Peyer's patch (tissue), 4 donors: ENCODE data around the gene DACH1. TPM values are rescaled to one million over a fixed set of nuclear protein-coding genes. Genes with fewer than 3 reads are reported as not detected.

Experiments
- DNase-seq, 3 donors: peaks; one replicate each; pipeline ENCODE4 v3.0.0-alpha.2; 2017 to 2019
- H3K27ac ChIP-seq, 4 donors: fragments of 200-600 bp; sonication (generic); one replicate each; pipeline ENCODE4 v1.5.1; 2016 to 2019
- H3K27me3 ChIP-seq, 2 donors: fragments of 200-600 bp; sonication (generic); one replicate each; pipeline ENCODE4 v1.5.1; 2019
- H3K36me3 ChIP-seq, 3 donors: fragments of 200-600 bp; sonication (generic); one replicate each; pipeline ENCODE4 v1.5.1; 2016 to 2019
- H3K4me1 ChIP-seq, 4 donors: fragments of 200-600 bp; sonication (generic); one replicate each; pipeline ENCODE4 v1.5.1; 2016 to 2019
- H3K4me3 ChIP-seq, 4 donors: fragments of 200-600 bp; sonication (generic); 1 replicate in 3 of 4; 2 replicates in 1 of 4; pipeline ENCODE4 v1.5.1; 2016 to 2019; ENCODE audit warnings: mild to moderate bottlenecking in 1 of 4
- H3K9me3 ChIP-seq, 4 donors: fragments of 200-600 bp; sonication (generic); one replicate each; pipeline ENCODE4 v1.5.1; 2016 to 2019; ENCODE audit warnings: mild to moderate bottlenecking in 1 of 4
- POLR2A ChIP-seq, 2 donors: fragments of 450-650 bp; IDR thresholded peaks; one replicate each; pipeline ENCODE4 v1.5.1; 2017; ENCODE audit warnings: antibody characterized with exemption in 2 of 2, mild to moderate bottlenecking in 2 of 2, moderate library complexity in 2 of 2
- total RNA-seq, 4 donors: library from RNA; depleted of rRNA; stranded (reverse); fragments of >200 nt; gene quantifications; one replicate each; pipeline ENCODE4 v1.1.0, GENCODE V29; 2016
- TF ChIP-seq, protein P1 (sequence below), 6 experiments: fragments of 450-650 bp in 4 of 6; fragments of 200-600 bp in 2 of 6; sonication (generic) in 1 of 6; IDR thresholded peaks; one replicate each; pipeline ENCODE4 v1.5.1; 2017 to 2019; ENCODE audit warnings: antibody characterized with exemption in 6 of 6, mild to moderate bottlenecking in 3 of 6, moderate library complexity in 1 of 6

The DACH1 gene
- total RNA-seq, 4 donors from 2014 or later, result 15.2 to 63.5 (median 24.4) TPM

DNA sequence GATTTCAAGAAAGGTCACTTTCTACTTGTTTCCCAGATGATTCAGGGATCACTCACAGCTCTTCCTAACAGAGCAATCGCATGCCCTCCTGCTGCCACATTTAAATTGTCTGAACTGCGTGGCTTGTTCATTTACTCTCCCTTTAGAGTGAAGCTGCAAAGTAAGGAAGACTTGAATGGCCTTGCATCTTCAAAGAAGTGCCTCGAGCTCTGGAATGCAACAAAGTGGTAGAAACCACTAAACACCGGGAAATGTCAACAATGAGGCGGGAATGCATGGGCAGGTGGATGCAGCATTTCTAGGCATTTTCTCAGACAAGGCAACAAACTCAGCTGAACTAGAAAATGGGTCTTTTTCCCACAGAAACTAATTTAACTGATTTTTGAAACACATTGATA, 10.3 kb upstream of the DACH1 start:
- no peak for DNase-seq
- Histone ChIP-seq H3K4me1 (peaks cover 0 to 5% (median 0%) of the 10 kb centered on the region in 4 donors), H3K27me3 (no peaks in the 10 kb centered on the region), H3K4me3 (no peak overlapping the region), H3K27ac (no peak overlapping the region), H3K9me3 (no peaks in the 10 kb centered on the region), H3K36me3 (no peaks in the 10 kb centered on the region)
- TF ChIP-seq, protein P1, sequence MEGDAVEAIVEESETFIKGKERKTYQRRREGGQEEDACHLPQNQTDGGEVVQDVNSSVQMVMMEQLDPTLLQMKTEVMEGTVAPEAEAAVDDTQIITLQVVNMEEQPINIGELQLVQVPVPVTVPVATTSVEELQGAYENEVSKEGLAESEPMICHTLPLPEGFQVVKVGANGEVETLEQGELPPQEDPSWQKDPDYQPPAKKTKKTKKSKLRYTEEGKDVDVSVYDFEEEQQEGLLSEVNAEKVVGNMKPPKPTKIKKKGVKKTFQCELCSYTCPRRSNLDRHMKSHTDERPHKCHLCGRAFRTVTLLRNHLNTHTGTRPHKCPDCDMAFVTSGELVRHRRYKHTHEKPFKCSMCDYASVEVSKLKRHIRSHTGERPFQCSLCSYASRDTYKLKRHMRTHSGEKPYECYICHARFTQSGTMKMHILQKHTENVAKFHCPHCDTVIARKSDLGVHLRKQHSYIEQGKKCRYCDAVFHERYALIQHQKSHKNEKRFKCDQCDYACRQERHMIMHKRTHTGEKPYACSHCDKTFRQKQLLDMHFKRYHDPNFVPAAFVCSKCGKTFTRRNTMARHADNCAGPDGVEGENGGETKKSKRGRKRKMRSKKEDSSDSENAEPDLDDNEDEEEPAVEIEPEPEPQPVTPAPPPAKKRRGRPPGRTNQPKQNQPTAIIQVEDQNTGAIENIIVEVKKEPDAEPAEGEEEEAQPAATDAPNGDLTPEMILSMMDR (IDR thresholded peaks at IDR 0.05), result no peak
- TF ChIP-seq POLR2A (IDR thresholded peaks at IDR 0.05), result no peak

DNA sequence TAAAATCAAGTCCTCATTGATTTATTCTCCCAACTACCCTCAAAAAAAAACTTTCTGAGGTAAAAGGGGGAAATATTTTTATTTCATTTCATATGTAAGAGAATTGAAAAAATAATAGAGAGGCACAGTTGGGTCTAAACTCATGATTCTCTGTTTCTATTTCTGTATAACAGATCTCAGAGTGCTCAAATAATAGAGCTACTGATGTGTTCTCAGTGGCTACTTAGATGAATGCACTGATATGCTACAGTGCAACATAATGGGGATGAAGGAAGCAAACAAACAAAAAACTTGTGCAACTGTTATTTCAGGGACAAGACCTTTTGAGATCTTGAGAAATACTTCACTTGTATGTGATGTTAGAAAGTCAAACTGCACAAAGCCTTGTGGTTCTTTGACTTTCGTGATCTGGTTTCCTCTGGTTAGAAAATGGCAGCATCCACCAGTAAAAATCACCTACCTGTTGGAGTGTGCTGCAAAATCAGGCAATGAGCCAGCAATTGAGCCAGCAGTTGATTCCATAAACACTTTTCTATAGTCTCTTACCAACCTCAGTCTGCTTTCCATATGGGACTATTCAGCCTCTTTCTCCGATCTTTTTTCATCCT, 9.7 kb upstream of the DACH1 start:
- TF ChIP-seq, protein P1 (IDR thresholded peaks at IDR 0.05), result no peak
- no peak for TF ChIP-seq POLR2A (IDR thresholded peaks at IDR 0.05)
- Histone ChIP-seq H3K4me3 (no peak overlapping the region), H3K4me1 (peaks cover 0 to 5% (median 0%) of the 10 kb centered on the region in 4 donors), H3K27me3 (no peaks in the 10 kb centered on the region), H3K27ac (no peak overlapping the region), H3K9me3 (no peaks in the 10 kb centered on the region), H3K36me3 (no peaks in the 10 kb centered on the region)
- no peak for DNase-seq

DNA sequence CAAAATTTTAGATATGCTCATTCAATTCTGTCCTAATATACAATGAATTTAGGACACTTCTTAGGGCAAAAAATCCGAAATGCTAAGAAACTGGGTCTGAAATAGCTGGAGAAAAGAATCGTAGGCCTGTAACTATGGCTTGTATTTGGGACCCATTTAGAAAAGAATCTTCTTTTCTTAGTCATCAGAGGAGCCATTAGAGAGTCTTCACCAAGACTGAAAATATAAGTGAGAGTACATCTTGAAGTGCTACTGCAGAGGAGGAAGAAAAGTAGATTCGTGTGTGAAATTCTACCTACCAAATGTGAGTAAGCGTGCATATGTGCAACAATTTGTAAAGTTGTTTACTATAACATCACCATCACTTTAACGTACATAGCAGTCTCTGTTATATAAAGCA, 8.8 kb upstream of the DACH1 start:
- no peak overlapping the region for H3K4me3 ChIP-seq
- no peaks in the 10 kb centered on the region for H3K36me3 ChIP-seq
- no peak overlapping the region for H3K27ac ChIP-seq
- H3K4me1 ChIP-seq, result peaks cover 0 to 5% (median 0%) of the 10 kb centered on the region in 4 donors
- no peaks in the 10 kb centered on the region for H3K9me3 ChIP-seq
- DNase-seq, result no peak
- TF ChIP-seq, protein P1 (IDR thresholded peaks at IDR 0.05), result no peak
- no peak for TF ChIP-seq POLR2A (IDR thresholded peaks at IDR 0.05)
- H3K27me3 ChIP-seq, result no peaks in the 10 kb centered on the region

DNA sequence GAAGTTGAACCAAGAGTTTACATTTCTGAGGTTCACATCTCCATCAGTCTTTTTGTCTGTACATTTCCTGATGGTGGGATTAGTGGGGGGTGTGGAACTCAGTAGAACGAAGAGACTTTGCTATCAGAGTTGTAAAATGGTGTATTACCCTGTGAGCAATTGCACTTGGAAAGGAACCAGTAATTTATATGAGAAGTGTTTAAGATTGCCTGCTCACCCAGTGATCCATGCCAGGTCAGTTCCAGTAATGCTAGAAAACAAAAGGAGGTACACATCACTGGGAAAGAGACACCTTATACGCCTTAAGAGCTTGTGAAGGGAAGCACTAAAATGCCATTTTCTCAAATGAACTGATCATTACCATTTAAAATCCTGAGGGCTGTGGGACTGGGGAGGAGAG, 7.5 kb upstream of the DACH1 start:
- peak in 1 of 3 donors; percentile 48 for DNase-seq
- H3K27ac ChIP-seq, result peak overlapping the region in 1 of 4 donors; percentile 8
- peaks cover 0 to 5% (median 0%) of the 10 kb centered on the region in 4 donors for H3K4me1 ChIP-seq
- H3K4me3 ChIP-seq, result no peak overlapping the region
- H3K27me3 ChIP-seq, result no peaks in the 10 kb centered on the region
- no peaks in the 10 kb centered on the region for H3K36me3 ChIP-seq
- TF ChIP-seq, protein P1 (IDR thresholded peaks at IDR 0.05), result peak in 1 of 6 experiments; percentile 20
- no peak for TF ChIP-seq POLR2A (IDR thresholded peaks at IDR 0.05)
- no peaks in the 10 kb centered on the region for H3K9me3 ChIP-seq

DNA sequence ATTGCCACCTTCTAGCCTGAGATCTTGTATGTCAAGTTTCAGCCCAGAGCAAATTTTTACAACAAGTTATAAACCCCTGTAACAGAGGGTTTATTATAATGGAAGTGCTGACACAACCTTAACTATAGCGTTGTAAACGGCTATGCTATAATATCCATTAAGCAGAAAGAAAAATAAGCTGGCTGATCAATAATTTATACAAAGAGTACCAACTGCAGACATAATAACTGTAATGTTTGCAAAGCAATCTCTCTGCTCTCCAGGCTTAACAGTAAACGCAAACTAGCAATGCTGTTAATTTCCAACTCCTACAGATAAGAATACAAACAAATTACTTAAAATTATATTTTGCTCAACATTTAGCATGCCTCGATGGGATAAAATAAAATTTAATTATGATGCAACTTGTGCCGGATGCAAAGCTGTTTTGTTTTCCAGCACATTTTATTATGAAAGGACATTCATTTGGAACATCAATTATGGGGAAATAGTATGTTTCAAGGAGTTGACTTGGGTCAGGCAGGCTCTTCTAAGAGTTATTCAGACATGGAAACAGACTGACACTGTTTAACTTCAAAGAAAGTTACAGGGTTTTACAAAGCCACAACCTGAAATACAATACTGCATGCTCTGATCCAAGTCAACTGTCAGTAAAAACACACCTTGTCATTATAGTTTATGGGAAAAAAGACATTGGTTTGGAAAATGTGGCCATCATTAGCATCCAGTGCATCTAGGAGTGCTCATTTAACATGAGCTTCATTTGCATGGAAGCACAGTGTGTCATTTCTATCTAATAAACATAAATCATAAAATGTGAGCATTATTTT, 6.6 kb upstream of the DACH1 start:
- H3K27me3 ChIP-seq, result no peaks in the 10 kb centered on the region
- peaks cover 0 to 5% (median 0%) of the 10 kb centered on the region in 4 donors for H3K4me1 ChIP-seq
- H3K4me3 ChIP-seq, result no peak overlapping the region
- H3K27ac ChIP-seq, result peak overlapping the region in 2 of 4 donors; percentile 0 to 26
- no peak for DNase-seq
- no peak for TF ChIP-seq POLR2A (IDR thresholded peaks at IDR 0.05)
- TF ChIP-seq, protein P1 (IDR thresholded peaks at IDR 0.05), result no peak
- H3K36me3 ChIP-seq, result no peaks in the 10 kb centered on the region
- no peaks in the 10 kb centered on the region for H3K9me3 ChIP-seq
